Neural cell (in vitro differentiated cells): ENCODE measurements around the gene GAGE2A.
"Not testable (repeated sequence)": the region's sequence is repeated elsewhere in the genome, so short reads cannot be mapped to it uniquely, and the experiment has no call there.

Experiments
- CTCF ChIP-seq: fragments of 450-650 bp; IDR thresholded peaks from 2 replicates; pipeline ENCODE4 v1.5.1; 2014; ENCODE audit warnings: antibody characterized with exemption, mild to moderate bottlenecking, moderate library complexity; ENCODE audit not compliant: poor library complexity, severe bottlenecking
- EP300 ChIP-seq: fragments of 450-650 bp; conservative IDR thresholded peaks from 2 replicates; pipeline ENCODE4 v1.6.1; 2014; ENCODE audit warnings: antibody characterized with exemption, mild to moderate bottlenecking, moderate library complexity; ENCODE audit not compliant: poor library complexity, severe bottlenecking
- EZH2 ChIP-seq: fragments of 200-600, 300-800 bp; shearing (Covaris generic), sonication (generic); IDR thresholded peaks from 2 replicates; pipeline ENCODE4 v1.6.1; 2014; ENCODE audit warnings: antibody characterized with exemption, low read length, borderline replicate concordance, mild to moderate bottlenecking; ENCODE audit not compliant: insufficient read depth, poor library complexity, severe bottlenecking
- MXI1 ChIP-seq: fragments of 450-650 bp; conservative IDR thresholded peaks from 2 replicates; pipeline ENCODE4 v1.6.1; 2014; ENCODE audit warnings: antibody characterized with exemption, mild to moderate bottlenecking; ENCODE audit not compliant: poor library complexity, severe bottlenecking
- POLR2AphosphoS5 ChIP-seq: IDR thresholded peaks from 2 replicates; pipeline ENCODE4 v1.6.1; 2012
- RAD21 ChIP-seq: fragments of 450-650 bp; conservative IDR thresholded peaks from 2 replicates; pipeline ENCODE4 v1.6.1; 2014; ENCODE audit warnings: antibody characterized with exemption, mild to moderate bottlenecking, moderate library complexity
- REST ChIP-seq: IDR thresholded peaks from 2 replicates; pipeline ENCODE4 v1.6.1; 2012; ENCODE audit warnings: borderline replicate concordance
- SMC3 ChIP-seq: fragments of 450-650 bp; conservative IDR thresholded peaks from 2 replicates; pipeline ENCODE4 v1.6.1; 2014; ENCODE audit warnings: antibody characterized with exemption, mild to moderate bottlenecking, moderate library complexity; ENCODE audit not compliant: poor library complexity

GRCh38 chrX:49590488-49590887 lies 1.2 kb downstream of the GAGE2A start:
- TF ChIP-seq POLR2AphosphoS5, CTCF, MXI1, EP300, EZH2, SMC3, REST, RAD21: not testable (repeated sequence)
